ENCODE data around the gene MTMR1. TPM values are rescaled to one million over a fixed set of nuclear protein-coding genes. Genes with fewer than 3 reads are reported as not detected.

MTMR1 gene
- total RNA-seq, 1 donor from 2014 or later: 17.3 TPM

GRCh38 chrX:150777328-150777992, 84.3 kb downstream of the MTMR1 start:
- no peak for DNase-seq (ENCODE audit: low spot score)

- DNase-seq (ENCODE audit: low spot score): no peak
Observed at GRCh38 chrX:150779385-150779784, 86.2 kb downstream of the MTMR1 start.

- no peak for DNase-seq (ENCODE audit: low spot score)
Observed at GRCh38 chrX:150781677-150782076, 88.5 kb downstream of the MTMR1 start.

GRCh38 chrX:150790021-150790420, 96.8 kb downstream of the MTMR1 start:
- DNase-seq (ENCODE audit: low spot score): no peak

GRCh38 chrX:150792949-150793527, 99.8 kb downstream of the MTMR1 start:
- DNase-seq (ENCODE audit: low spot score): no peak

GRCh38 chrX:150805736-150806135, 112.5 kb downstream of the MTMR1 start:
- no peak for DNase-seq (ENCODE audit: low spot score)

- DNase-seq (ENCODE audit: low spot score): no peak
Observed at GRCh38 chrX:150806827-150807226, 113.6 kb downstream of the MTMR1 start.

GRCh38 chrX:150813922-150814321, 120.7 kb downstream of the MTMR1 start:
- no peak for DNase-seq (ENCODE audit: low spot score)

Other genes starting within 250 kb of the MTMR1 start
- 15.9 TPM for gene MTM1, start 124.8 kb upstream of the MTMR1 start, total RNA-seq (ENCODE audit: insufficient read depth, low replicate concordance)
- 33.2 TPM for gene CD99L2, start 205.3 kb downstream of the MTMR1 start, total RNA-seq (ENCODE audit: insufficient read depth, low replicate concordance)

Data from umbilical cord (tissue), 2 donors.